ENCODE data around the gene NOX5. TPM values are rescaled to one million over a fixed set of nuclear protein-coding genes. Genes with fewer than 3 reads are reported as not detected.

NOX5 gene
- polyA plus RNA-seq, 2 of the 4 experiments (the other 2 are of a cell fraction): 0.19 to 0.22 TPM

GRCh38 chr15:69072906-69073305 is 58.4 kb downstream of the NOX5 start:
- no peak for DNase-seq (ENCODE audit: low read depth in 1 of 2, low spot score in 1 of 2)
- 91% methylated on average over 2 of the region's 2 CpGs for WGBS (ENCODE audit: missing lambda C conversion rate)
- peaks cover 24% of the 10 kb centered on the region; the same call in 2 of the 3 replicates for H3K9me3 ChIP-seq
- H3K4me2 ChIP-seq: no peak overlapping the region
- FAIRE-seq: peak; percentile 13
- POLR2A ChIA-PET: no interaction called here
- TF ChIP-seq, protein P1, sequence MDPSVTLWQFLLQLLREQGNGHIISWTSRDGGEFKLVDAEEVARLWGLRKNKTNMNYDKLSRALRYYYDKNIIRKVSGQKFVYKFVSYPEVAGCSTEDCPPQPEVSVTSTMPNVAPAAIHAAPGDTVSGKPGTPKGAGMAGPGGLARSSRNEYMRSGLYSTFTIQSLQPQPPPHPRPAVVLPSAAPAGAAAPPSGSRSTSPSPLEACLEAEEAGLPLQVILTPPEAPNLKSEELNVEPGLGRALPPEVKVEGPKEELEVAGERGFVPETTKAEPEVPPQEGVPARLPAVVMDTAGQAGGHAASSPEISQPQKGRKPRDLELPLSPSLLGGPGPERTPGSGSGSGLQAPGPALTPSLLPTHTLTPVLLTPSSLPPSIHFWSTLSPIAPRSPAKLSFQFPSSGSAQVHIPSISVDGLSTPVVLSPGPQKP (IDR thresholded peaks at IDR 0.05; ENCODE audit: low read depth, low read length): no peak
- TF ChIP-seq PBX3 (IDR thresholded peaks at IDR 0.05): no peak
- TF ChIP-seq MYC (IDR thresholded peaks at IDR 0.05; ENCODE audit: borderline replicate concordance, low read length): no peak
- no peak for TF ChIP-seq BHLHE40 (IDR thresholded peaks at IDR 0.05; ENCODE audit: low read depth, low read length)
- no peak for TF ChIP-seq BCL3 (IDR thresholded peaks at IDR 0.05)
- no peak for TF ChIP-seq KDM1A (IDR thresholded peaks at IDR 0.05; ENCODE audit: low read depth)
- no peak for TF ChIP-seq RAD21 (conservative IDR thresholded peaks at IDR 0.05 in 1 of 2, IDR thresholded peaks at IDR 0.05 in 1 of 2)
- TF ChIP-seq HES2 (IDR thresholded peaks at IDR 0.05): no peak
- no peak for TF ChIP-seq MAZ (IDR thresholded peaks at IDR 0.05; ENCODE audit: borderline replicate concordance, low read depth, low read length)
- CTCF ChIA-PET: interaction anchor here (0.9 to 8.2 kb wide), 6 partner anchors 11 to 322 kb away, joined by 3 to 96 read pairs (median 6); no protein-coding TSS in a partner anchor
- peaks cover 8% of the 10 kb centered on the region for H3K4me1 ChIP-seq
- H3K27ac ChIP-seq: no peak overlapping the region
- ATAC-seq: no peak
- H3K4me3 ChIP-seq: no peak overlapping the region

DNA sequence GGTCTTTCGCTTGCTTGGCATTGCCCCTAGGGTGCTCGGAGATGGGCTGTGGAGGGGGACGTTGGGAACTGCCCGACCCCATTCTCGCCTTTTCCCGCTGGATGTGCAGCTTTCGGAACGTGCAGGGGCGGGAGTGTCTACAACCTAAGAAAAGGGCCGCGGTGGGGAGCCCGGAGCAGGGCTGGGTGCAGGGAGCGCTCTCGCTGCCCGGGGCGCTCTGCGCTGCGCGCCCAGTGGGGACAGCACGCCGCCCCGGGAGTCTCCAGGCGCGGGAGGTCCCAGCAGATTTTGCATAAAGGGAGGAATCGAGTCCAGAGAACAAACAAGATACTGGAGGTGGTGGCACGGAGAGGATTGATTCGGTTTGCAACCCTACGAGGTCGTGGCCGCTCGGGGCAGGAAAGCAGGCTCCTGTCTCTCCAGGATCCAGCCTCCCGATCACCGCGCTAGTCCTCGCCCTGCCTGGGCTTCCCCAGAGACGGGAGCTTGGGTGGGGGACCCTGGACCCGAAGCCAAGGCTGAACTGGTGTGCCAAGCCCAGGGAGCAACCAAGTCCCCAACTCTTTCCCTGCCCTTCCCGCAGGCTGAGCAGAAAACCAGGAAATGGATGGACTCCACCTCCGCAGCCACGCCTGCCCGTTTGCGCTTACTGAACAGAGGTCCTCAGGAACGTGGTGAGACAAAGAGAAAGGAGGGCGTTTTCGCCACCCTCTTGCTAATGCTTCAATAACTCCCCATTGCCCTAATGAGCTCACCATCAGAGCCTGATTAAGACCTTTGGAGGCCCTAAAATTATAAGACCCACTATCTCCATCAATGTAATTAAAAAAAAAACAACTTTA is 59.7 kb downstream of the NOX5 start:
- H3K9me3 ChIP-seq: peaks cover 22% of the 10 kb centered on the region; the same call in 2 of the 3 replicates
- peaks cover 8% of the 10 kb centered on the region for H3K4me1 ChIP-seq
- peak overlapping the region; percentile 57 for H3K4me3 ChIP-seq
- CTCF ChIA-PET: interaction anchor here (0.5 to 8.2 kb wide), 13 partner anchors 12 to 321 kb away, joined by 3 to 96 read pairs (median 4); no protein-coding TSS in a partner anchor
- H3K27ac ChIP-seq: peak overlapping the region; percentile 87 to 90
- POLR2A ChIA-PET: interaction anchor here (0.8 to 1.2 kb wide), 4 partner anchors 26 to 341 kb away, joined by 3 to 8 read pairs (median 3); partner anchors contain the start of gene GLCE
- FAIRE-seq (peak; percentile 72), ATAC-seq (peak; percentile 93 to 96), DNase-seq (ENCODE audit: low read depth in 1 of 2, low spot score in 1 of 2) (peak; percentile 86)
- 2% methylated on average over 40 of the region's 45 CpGs for WGBS (ENCODE audit: missing lambda C conversion rate)
- H3K4me2 ChIP-seq: peak overlapping the region; percentile 96
- TF ChIP-seq, protein P2, sequence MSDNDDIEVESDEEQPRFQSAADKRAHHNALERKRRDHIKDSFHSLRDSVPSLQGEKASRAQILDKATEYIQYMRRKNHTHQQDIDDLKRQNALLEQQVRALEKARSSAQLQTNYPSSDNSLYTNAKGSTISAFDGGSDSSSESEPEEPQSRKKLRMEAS (IDR thresholded peaks at IDR 0.05): peak; percentile 89
- TF ChIP-seq EHF (CRISPR knock-in tag; IDR thresholded peaks at IDR 0.05): 0 out of 2 replicates have a peak, but pooled peaks have one; percentile 43
- no peak for TF ChIP-seq ESRRA (IDR thresholded peaks at IDR 0.05; ENCODE audit: borderline replicate concordance, low read length)
- no peak for TF ChIP-seq HEYL (CRISPR knock-in tag; IDR thresholded peaks at IDR 0.05)
- no peak for TF ChIP-seq ZC3H11A (IDR thresholded peaks at IDR 0.05)
- TF ChIP-seq MYC (IDR thresholded peaks at IDR 0.05; ENCODE audit: borderline replicate concordance, low read length): 0 out of 2 replicates have a peak, but pooled peaks have one; percentile 22
- peak in 1 of 2 experiments; percentile 78; a peak in 3 of 5 replicates for TF ChIP-seq JUN (IDR thresholded peaks at IDR 0.05)
- peak; percentile 10; the same call in 2 of the 3 replicates for TF ChIP-seq SMC3 (IDR thresholded peaks at IDR 0.05)
- TF ChIP-seq EHMT2 (IDR thresholded peaks at IDR 0.05; ENCODE audit: low read depth): no peak
- no peak for TF ChIP-seq HOXA7 (CRISPR knock-in tag; IDR thresholded peaks at IDR 0.05)
- no peak for TF ChIP-seq BHLHE40 (IDR thresholded peaks at IDR 0.05; ENCODE audit: low read depth, low read length)
- TF ChIP-seq TFCP2L1 (CRISPR knock-in tag; IDR thresholded peaks at IDR 0.05): no peak
- TF ChIP-seq, protein P3, sequence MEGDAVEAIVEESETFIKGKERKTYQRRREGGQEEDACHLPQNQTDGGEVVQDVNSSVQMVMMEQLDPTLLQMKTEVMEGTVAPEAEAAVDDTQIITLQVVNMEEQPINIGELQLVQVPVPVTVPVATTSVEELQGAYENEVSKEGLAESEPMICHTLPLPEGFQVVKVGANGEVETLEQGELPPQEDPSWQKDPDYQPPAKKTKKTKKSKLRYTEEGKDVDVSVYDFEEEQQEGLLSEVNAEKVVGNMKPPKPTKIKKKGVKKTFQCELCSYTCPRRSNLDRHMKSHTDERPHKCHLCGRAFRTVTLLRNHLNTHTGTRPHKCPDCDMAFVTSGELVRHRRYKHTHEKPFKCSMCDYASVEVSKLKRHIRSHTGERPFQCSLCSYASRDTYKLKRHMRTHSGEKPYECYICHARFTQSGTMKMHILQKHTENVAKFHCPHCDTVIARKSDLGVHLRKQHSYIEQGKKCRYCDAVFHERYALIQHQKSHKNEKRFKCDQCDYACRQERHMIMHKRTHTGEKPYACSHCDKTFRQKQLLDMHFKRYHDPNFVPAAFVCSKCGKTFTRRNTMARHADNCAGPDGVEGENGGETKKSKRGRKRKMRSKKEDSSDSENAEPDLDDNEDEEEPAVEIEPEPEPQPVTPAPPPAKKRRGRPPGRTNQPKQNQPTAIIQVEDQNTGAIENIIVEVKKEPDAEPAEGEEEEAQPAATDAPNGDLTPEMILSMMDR (IDR thresholded peaks at IDR 0.05): 0 out of 3 replicates have a peak, but pooled peaks have one; percentile 5
- TF ChIP-seq ATOH8 (CRISPR knock-in tag; IDR thresholded peaks at IDR 0.05; ENCODE audit: low read depth): no peak
- no peak for TF ChIP-seq NR3C1 (IDR thresholded peaks at IDR 0.05)
- TF ChIP-seq KDM1A (IDR thresholded peaks at IDR 0.05; ENCODE audit: low read depth): no peak
- TF ChIP-seq HES2 (IDR thresholded peaks at IDR 0.05): no peak
- TF ChIP-seq FOSL2 (IDR thresholded peaks at IDR 0.05): no peak
- no peak for TF ChIP-seq FOSL2 (CRISPR knock-in tag; IDR thresholded peaks at IDR 0.05)
- peak; percentile 93 for TF ChIP-seq POLR2A (IDR thresholded peaks at IDR 0.05; ENCODE audit: low read length)
- TF ChIP-seq, protein P4, sequence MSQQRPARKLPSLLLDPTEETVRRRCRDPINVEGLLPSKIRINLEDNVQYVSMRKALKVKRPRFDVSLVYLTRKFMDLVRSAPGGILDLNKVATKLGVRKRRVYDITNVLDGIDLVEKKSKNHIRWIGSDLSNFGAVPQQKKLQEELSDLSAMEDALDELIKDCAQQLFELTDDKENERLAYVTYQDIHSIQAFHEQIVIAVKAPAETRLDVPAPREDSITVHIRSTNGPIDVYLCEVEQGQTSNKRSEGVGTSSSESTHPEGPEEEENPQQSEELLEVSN (IDR thresholded peaks at IDR 0.05; ENCODE audit: borderline replicate concordance, low read depth): 0 out of 2 replicates have a peak, but pooled peaks have one; percentile 2

All from A549 (cell line).